GM12872 (cell line): ENCODE results near the gene C1QTNF8.

Source experiments
- TF ChIP-seq, protein P1 (sequence below): IDR thresholded peaks from 3 replicates; pipeline ENCODE4 v1.5.1; 2011; ENCODE audit warnings: low read depth, mild to moderate bottlenecking, low read length, moderate library complexity; ENCODE audit not compliant: insufficient read depth

The C1QTNF8 gene

GRCh38 chr16:1062895-1063294, 33.1 kb downstream of the C1QTNF8 start:
- TF ChIP-seq, protein P1, sequence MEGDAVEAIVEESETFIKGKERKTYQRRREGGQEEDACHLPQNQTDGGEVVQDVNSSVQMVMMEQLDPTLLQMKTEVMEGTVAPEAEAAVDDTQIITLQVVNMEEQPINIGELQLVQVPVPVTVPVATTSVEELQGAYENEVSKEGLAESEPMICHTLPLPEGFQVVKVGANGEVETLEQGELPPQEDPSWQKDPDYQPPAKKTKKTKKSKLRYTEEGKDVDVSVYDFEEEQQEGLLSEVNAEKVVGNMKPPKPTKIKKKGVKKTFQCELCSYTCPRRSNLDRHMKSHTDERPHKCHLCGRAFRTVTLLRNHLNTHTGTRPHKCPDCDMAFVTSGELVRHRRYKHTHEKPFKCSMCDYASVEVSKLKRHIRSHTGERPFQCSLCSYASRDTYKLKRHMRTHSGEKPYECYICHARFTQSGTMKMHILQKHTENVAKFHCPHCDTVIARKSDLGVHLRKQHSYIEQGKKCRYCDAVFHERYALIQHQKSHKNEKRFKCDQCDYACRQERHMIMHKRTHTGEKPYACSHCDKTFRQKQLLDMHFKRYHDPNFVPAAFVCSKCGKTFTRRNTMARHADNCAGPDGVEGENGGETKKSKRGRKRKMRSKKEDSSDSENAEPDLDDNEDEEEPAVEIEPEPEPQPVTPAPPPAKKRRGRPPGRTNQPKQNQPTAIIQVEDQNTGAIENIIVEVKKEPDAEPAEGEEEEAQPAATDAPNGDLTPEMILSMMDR, result no peak

- TF ChIP-seq, protein P1, result no peak
Observed at GRCh38 chr16:1061769-1062505, 34.1 kb downstream of the C1QTNF8 start.

GRCh38 chr16:1060416-1061340, 35.4 kb downstream of the C1QTNF8 start:
- TF ChIP-seq, protein P1, result no peak

- TF ChIP-seq, protein P1, result no peak
Observed at GRCh38 chr16:1059310-1059709, 36.7 kb downstream of the C1QTNF8 start.

DNA sequence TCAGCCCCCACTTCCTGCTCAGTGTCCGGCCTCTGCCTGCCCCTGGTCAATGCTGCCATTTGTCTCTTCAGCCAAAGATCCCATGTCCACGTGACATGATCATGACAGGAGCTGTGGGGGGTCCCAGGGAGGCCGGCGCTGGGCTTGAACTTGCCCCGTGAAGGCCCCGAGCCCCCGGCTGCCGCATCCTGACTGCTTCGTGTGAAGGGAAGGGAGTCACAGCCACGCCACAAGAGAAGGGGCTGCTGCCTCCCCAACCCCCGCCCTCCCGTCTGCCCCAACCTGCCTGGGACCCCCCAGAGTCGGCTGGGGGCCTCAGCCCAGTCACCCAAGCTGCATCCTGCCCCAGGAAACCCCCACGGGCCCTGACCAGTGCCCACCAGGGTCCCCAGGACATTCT, 37.8 kb downstream of the C1QTNF8 start:
- TF ChIP-seq, protein P1, result no peak

DNA sequence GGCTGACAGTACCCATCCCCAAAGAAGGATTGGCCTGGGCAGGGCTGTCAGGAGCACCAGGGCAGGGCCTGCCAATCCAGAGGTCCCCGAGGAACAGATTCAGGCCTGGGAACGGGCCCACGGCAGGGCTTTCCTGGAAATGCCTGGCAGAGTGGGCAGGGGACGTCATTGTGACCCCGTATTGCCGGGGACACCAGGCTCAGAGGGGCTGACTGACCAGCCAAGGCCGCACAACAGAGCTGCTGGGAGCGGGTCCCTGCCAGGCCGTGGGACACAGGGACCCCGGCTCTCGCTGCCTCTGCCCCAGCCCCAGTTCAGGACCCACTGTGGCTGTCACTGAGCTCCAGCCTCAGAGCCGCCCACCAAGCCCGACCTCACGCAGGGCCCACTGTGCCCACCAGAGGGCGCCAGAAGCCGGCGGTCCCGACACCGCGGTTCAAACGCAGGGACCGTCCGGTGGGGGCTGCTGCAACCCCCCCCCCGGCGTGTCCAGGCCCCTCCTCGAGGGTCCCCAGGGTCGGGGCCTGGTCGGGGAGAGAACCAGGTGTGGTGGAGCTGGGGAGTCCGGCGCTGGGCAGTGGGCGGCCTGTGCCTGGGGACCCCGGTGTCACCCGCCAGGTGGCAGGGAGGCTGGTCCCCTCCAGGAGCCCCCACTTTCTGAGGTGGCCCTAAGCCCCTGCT, 38.7 kb downstream of the C1QTNF8 start:
- TF ChIP-seq, protein P1, result peak; percentile 67

GRCh38 chr16:1056196-1056595, 39.8 kb downstream of the C1QTNF8 start:
- TF ChIP-seq, protein P1, result no peak
